ENCODE results near the gene TAF12.

DNA sequence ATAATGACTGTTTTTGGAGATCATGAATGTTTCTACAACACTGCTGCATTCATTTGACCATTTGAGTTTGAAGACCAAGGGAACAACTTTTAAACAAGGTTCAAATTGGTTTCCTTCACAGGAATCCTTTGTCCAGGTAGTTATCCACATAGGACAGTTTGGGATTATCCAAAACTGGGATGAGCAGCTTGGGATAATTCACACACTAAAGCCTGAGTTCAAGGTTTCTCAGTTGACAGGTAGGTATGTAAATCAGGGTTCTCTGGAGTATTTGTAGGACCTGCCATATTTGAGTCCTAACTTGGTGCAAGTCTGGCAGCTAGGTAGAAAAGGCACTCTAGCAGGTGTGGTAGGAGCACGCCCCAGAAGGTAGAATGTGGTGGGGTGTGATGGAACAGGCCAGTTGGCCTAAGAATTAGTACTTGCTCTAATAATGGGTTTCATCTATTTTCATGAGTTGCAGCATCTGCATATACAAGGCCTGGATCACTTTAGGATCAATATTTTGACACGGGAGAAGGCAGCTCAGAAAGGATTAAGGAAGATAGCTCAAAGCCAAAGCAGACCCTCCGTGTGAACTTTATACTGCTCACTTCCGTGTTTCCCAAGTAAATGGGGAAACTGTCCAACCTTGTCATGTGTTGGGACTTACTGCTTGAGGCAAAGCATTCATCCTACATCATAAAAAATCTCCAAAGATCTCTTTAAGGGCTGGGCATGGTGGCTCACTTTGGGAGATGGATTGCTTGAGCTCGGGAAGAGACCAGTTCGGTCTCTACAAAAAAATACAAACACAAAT, 64.9 kb downstream of the TAF12 start:
- peak; percentile 71; the same call in 1 of the 2 replicates for TF ChIP-seq POLR2AphosphoS5 (IDR thresholded peaks at IDR 0.05; ENCODE audit: low read depth, low read length)
- TF ChIP-seq POLR2A (IDR thresholded peaks at IDR 0.05; ENCODE audit: low read depth, low read length), result no peak; the same call in 1 of the 2 replicates
